Activated gamma-delta T cell (primary cell): ENCODE data around the gene TNNT2.

Experiments used
- DNase-seq: peaks from one replicate; lab custom pipeline; 2025; lab: John Stamatoyannopoulos, UW

Gene TNNT2

GRCh38 chr1:201356701-201357100 is 20.8 kb downstream of the TNNT2 start:
- DNase-seq = no peak

GRCh38 chr1:201356236-201356635 is 21.2 kb downstream of the TNNT2 start:
- no peak for DNase-seq

- DNase-seq = no peak
Measured at GRCh38 chr1:201355471-201355870, 22.0 kb downstream of the TNNT2 start.

DNA sequence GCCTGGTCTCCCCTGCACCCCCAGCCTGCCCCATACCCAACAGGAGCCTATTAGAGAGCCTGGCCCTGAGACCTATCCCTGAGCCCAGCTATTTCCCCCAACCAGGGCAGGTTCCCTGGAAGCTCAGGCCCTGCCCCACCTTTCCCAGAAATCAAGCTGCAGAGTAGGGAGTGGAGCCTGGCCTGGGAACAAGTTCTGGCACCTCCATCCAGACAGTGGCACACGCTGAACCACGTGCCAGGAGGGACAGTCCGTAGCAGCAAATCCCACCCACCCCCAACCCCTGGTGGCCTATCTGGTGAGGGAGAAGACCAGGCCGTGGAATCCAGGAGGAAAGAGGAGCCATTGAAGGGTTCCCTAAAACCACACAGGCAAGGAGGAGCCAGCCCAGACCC is 22.6 kb downstream of the TNNT2 start:
- no peak for DNase-seq

GRCh38 chr1:201354151-201354900 is 23.2 kb downstream of the TNNT2 start:
- no peak for DNase-seq

- no peak for DNase-seq
Measured at GRCh38 chr1:201353186-201353940, 24.1 kb downstream of the TNNT2 start.

- DNase-seq = no peak
Measured at GRCh38 chr1:201351617-201352016, 25.9 kb downstream of the TNNT2 start.

- no peak for DNase-seq
Measured at GRCh38 chr1:201350884-201351283, 26.6 kb downstream of the TNNT2 start.

DNA sequence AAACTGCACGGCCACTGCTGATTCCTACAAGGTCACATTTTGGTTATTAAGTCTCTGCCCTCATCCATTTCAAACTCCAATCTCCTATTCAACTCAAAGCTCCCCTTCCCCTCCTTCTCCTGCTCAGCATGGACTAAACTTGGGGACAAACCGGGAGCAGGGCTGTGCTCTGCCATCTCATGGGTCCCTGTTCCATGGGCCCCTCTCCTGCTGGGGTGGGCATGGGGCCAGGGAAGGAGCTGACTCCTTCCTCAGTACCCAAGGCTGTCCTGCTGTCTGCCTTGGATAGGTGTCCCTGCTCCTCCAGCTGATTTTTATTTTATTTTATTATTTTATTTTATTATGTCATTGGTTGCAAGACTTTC is 27.1 kb downstream of the TNNT2 start:
- DNase-seq = no peak

DNA sequence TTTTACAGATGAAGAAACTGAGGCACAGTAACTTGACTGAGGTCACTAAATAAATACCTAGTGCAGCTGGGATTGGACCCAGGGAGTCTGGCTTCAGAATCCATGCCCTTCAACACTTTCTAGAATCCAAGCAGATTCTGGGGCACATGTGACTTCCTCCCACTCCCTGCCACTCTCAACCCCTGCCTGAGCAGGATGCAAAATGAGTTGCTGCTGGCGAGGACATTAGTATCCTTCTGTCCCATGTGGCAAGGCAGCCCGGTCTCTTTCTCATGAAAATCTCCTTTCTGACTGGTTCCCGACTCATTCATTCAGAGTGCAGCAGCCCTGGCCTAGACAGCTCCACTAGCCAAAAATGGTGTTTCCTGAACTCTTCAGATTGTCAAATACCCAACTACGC is 28.4 kb downstream of the TNNT2 start:
- no peak for DNase-seq

DNA sequence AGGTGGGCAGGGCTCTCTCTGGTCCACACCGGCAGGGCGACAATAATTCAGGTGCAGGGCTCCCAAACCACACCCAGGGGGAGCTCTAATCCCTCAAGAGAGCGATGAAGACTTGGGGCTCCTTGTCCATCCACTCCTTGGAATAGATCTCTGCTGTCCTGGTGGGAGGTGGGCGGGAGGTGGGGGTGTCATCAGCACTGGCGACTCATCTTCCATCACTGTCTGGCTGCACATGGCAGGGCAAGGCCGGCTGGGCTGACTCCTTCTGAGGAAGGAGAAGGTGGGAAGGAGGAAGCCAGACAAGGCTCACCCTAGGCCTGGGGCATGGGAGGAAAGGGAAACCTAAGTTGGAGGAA is 29.3 kb downstream of the TNNT2 start:
- DNase-seq = no peak

DNA sequence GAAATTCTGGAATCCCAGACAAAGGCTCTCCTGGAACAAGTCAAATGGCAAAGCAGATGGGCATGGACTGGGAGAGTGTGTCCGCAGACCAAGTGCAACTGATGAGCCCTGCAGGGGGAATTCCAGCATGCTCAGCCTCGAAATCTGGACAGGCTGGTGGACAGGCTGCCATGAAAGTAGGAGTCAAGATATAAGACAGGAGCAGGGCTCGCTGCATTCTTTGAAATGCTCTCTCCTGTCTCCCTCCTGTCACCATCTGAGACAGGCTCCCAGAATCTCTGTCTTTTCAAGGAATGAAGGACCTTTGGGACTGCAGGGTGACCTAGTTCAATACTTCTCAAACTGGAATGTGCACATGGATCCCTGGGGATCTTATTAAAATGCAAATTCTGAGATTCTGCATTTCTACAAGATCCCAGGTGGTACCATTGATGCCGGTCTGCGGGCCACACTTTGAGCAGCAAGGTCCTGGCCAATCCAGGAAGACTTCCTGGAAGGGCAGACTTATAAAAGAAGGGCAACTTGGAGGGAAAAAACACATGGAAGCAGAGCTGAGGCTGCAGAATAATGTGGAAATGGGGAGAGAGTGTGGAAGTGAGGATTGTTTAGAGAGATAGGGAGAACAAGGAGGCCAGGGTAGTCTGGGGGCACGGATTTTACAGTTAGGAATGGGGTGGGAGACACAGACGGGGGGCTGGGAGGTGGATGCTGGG is 29.8 kb downstream of the TNNT2 start:
- no peak for DNase-seq

- no peak for DNase-seq
Measured at GRCh38 chr1:201346987-201347386, 30.5 kb downstream of the TNNT2 start.

GRCh38 chr1:201346337-201346939 is 31.0 kb downstream of the TNNT2 start:
- DNase-seq = no peak

GRCh38 chr1:201345081-201345355 is 32.5 kb downstream of the TNNT2 start:
- DNase-seq = no peak

- no peak for DNase-seq
Measured at GRCh38 chr1:201344206-201345080, 33.0 kb downstream of the TNNT2 start.

GRCh38 chr1:201341377-201341776 is 36.1 kb downstream of the TNNT2 start:
- DNase-seq = no peak

GRCh38 chr1:201336711-201337450 is 40.6 kb downstream of the TNNT2 start:
- no peak for DNase-seq

DNA sequence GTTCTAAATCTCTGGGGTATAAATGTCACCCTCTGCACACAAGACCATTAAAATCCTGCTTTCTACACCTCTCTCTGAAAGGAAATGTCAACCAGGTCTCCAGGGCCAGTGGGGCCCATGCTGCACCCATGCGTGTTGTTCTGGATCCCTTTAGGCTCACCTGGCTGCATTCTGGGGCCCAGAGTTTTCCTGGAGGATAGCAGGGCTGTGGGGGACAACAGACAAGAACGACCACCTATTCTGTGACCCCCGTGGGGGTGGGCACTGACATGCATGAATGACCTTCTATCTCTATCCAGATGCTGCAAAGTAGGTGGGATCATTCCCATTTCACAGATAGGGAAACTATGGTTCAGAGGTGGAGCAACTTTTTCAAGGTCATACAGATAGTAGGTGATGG is 41.6 kb downstream of the TNNT2 start:
- DNase-seq = no peak

- DNase-seq = no peak
Measured at GRCh38 chr1:201335174-201335870, 42.2 kb downstream of the TNNT2 start.
